BLaER1 (cell line): ENCODE results near the gene BHLHE41.

ENCODE experiments used
- H3K27ac ChIP-seq: shearing (Covaris generic); formaldehyde crosslinking; 2 replicates; pipeline ENCODE4 v1.8.1; 2022
- H3K27me3 ChIP-seq: shearing (Covaris generic); formaldehyde crosslinking; 2 replicates; pipeline ENCODE4 v1.8.1; 2022
- H3K36me3 ChIP-seq: shearing (Covaris generic); formaldehyde crosslinking; 2 replicates; pipeline ENCODE4 v1.8.1; 2022
- H3K4me1 ChIP-seq: shearing (Covaris generic); formaldehyde crosslinking; 2 replicates; pipeline ENCODE4 v1.8.1; 2022
- H3K4me2 ChIP-seq: shearing (Covaris generic); formaldehyde crosslinking; 2 replicates; pipeline ENCODE4 v1.8.1; 2022
- H3K4me3 ChIP-seq: shearing (Covaris generic); formaldehyde crosslinking; 2 replicates; pipeline ENCODE4 v1.8.1; 2022
- H3K9ac ChIP-seq: shearing (Covaris generic); formaldehyde crosslinking; 2 replicates; pipeline ENCODE4 v1.8.1; 2022
- H3K9me3 ChIP-seq: shearing (Covaris generic); formaldehyde crosslinking; 2 replicates; pipeline ENCODE4 v1.8.1; 2022
- H4K20me1 ChIP-seq: shearing (Covaris generic); formaldehyde crosslinking; 2 replicates; pipeline ENCODE4 v1.8.1; 2022
- Cebpa-rat ChIP-seq: shearing (Covaris generic); IDR thresholded peaks from 2 replicates; pipeline ENCODE4 v1.8.1; 2022

Gene BHLHE41

GRCh38 chr12:26090836-26091510 is 33.9 kb downstream of the BHLHE41 start:
- H3K4me1 ChIP-seq = 0 out of 2 replicates have a peak, but pooled peaks cover 4% of the 10 kb centered on the region
- no peak overlapping the region for H3K27ac ChIP-seq
- no peaks in the 10 kb centered on the region for H3K27me3 ChIP-seq
- TF ChIP-seq Cebpa-rat = no peak
- no peak overlapping the region for H3K4me2 ChIP-seq
- H3K4me3 ChIP-seq = no peak overlapping the region
- H3K9ac ChIP-seq = no peak overlapping the region
- no peaks in the 10 kb centered on the region for H4K20me1 ChIP-seq
- no peaks in the 10 kb centered on the region for H3K9me3 ChIP-seq
- H3K36me3 ChIP-seq = no peaks in the 10 kb centered on the region

DNA sequence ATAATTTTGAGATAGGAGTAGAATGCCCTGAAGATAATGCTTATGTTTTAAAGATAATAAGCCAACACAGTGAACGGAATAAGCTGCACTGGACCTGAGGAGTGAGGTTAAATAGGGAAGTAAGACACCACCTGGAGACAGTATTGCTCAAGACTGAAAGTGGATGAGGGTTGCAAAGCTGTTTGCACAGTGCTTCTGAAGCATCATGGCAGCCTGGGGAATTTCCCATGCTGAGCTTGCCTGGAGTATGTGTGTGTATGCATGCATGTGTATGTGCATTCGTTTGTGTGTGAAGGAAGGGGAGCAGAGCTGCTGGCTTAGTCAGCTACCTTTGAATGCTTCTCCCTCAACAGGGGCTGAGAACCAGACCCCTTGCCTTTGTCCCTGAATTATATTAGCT is 35.8 kb downstream of the BHLHE41 start:
- no peak overlapping the region for H3K4me2 ChIP-seq
- 0 out of 2 replicates have a peak, but pooled peaks cover 4% of the 10 kb centered on the region for H3K4me1 ChIP-seq
- no peaks in the 10 kb centered on the region for H3K27me3 ChIP-seq
- H3K4me3 ChIP-seq = no peak overlapping the region
- H3K9me3 ChIP-seq = no peaks in the 10 kb centered on the region
- no peak overlapping the region for H3K27ac ChIP-seq
- no peaks in the 10 kb centered on the region for H3K36me3 ChIP-seq
- no peak for TF ChIP-seq Cebpa-rat
- H3K9ac ChIP-seq = no peak overlapping the region
- H4K20me1 ChIP-seq = no peaks in the 10 kb centered on the region

GRCh38 chr12:26086936-26087335 is 37.9 kb downstream of the BHLHE41 start:
- H3K9me3 ChIP-seq = peaks cover 9% of the 10 kb centered on the region
- no peak for TF ChIP-seq Cebpa-rat

GRCh38 chr12:26080911-26081310 is 43.9 kb downstream of the BHLHE41 start:
- Histone ChIP-seq H3K27me3 (no peaks in the 10 kb centered on the region), H3K4me2 (no peak overlapping the region), H3K4me1 (no peaks in the 10 kb centered on the region), H3K9me3 (peaks cover 20% of the 10 kb centered on the region), H3K9ac (no peak overlapping the region), H3K4me3 (no peak overlapping the region), H4K20me1 (no peaks in the 10 kb centered on the region), H3K36me3 (no peaks in the 10 kb centered on the region), H3K27ac (no peak overlapping the region)
- TF ChIP-seq Cebpa-rat = no peak

More at GRCh38 chr12:26086936-26087335, 37.9 kb downstream of the BHLHE41 start:
- Histone ChIP-seq H3K27me3 (no peaks in the 10 kb centered on the region), H3K9ac (no peak overlapping the region), H3K4me3 (no peak overlapping the region), H4K20me1 (no peaks in the 10 kb centered on the region), H3K36me3 (no peaks in the 10 kb centered on the region), H3K27ac (no peak overlapping the region), H3K4me1 (no peaks in the 10 kb centered on the region), H3K4me2 (no peak overlapping the region)

GRCh38 chr12:26077915-26078702 is 46.7 kb downstream of the BHLHE41 start:
- H3K9ac ChIP-seq = no peak overlapping the region
- H3K27ac ChIP-seq = no peak overlapping the region
- no peak overlapping the region for H3K4me3 ChIP-seq
- H3K4me2 ChIP-seq = no peak overlapping the region
- no peaks in the 10 kb centered on the region for H3K27me3 ChIP-seq
- H3K4me1 ChIP-seq = no peaks in the 10 kb centered on the region
- H3K9me3 ChIP-seq = peaks cover 20% of the 10 kb centered on the region
- H4K20me1 ChIP-seq = no peaks in the 10 kb centered on the region
- H3K36me3 ChIP-seq = no peaks in the 10 kb centered on the region
- no peak for TF ChIP-seq Cebpa-rat
